PC-9 (cell line): ENCODE data around the gene MYB. TPM values are rescaled to one million over a fixed set of nuclear protein-coding genes. Genes with fewer than 3 reads are reported as not detected.

Experiments
- BruUV-seq: library from RNA; stranded (reverse); fragments of 400-500 nt; replicated peaks from 2 replicates; lab custom pipeline; 2021; lab: Mats Ljungman, UMichigan
- CTCF ChIA-PET: fragments of 300-600 bp; sonication (Branson Sonifier 250); formaldehyde crosslinking; loops from one replicate; lab custom pipeline; 2022; ENCODE audit warnings: antibody characterized with exemption; lab: Charles Lee
- POLR2A ChIA-PET: fragments of 300-600 bp; sonication (Branson Sonifier 250); formaldehyde crosslinking; loops from one replicate; lab custom pipeline; 2022; ENCODE audit warnings: antibody characterized with exemption; ENCODE audit not compliant: unreplicated experiment; lab: Charles Lee
- DNase-seq, 2 experiments: peaks; one replicate each; pipeline versions ENCODE4 v3.0.0 to v3.0.0-alpha.2; 2015 to 2022; ENCODE audit warnings: mixed read lengths in 1 of 2
- H2AFZ ChIP-seq: fragments of 200-600 bp; sonication (generic); 2 replicates; pipeline ENCODE4 v1.8.1; 2017; ENCODE audit warnings: antibody characterized with exemption
- H3F3A ChIP-seq: fragments of 200-600 bp; sonication (generic); 2 replicates; pipeline ENCODE4 v1.8.1; 2017; ENCODE audit warnings: antibody characterized with exemption, mild to moderate bottlenecking, low read depth; ENCODE audit not compliant: insufficient read depth
- H3K27ac ChIP-seq: fragments of 200-600 bp; sonication (generic); 2 replicates; pipeline ENCODE4 v1.6.1; 2016; ENCODE audit warnings: mixed run types
- H3K27me3 ChIP-seq: fragments of 200-600 bp; sonication (generic); 2 replicates; pipeline ENCODE4 v1.6.1; 2016; ENCODE audit warnings: low read depth, mixed run types; ENCODE audit not compliant: insufficient read depth
- H3K36me3 ChIP-seq: fragments of 200-600 bp; sonication (generic); 2 replicates; pipeline ENCODE4 v1.6.1; 2016; ENCODE audit warnings: low read depth, mixed run types
- H3K4me1 ChIP-seq: fragments of 200-600 bp; sonication (generic); replicated peaks from 2 replicates; pipeline ENCODE4 v1.6.1; 2016; ENCODE audit warnings: mixed run types; ENCODE audit not compliant: insufficient read depth
- H3K4me2 ChIP-seq: fragments of 200-600 bp; sonication (generic); 2 replicates; pipeline ENCODE4 v1.6.1; 2017; ENCODE audit warnings: mixed run types
- H3K4me3 ChIP-seq: fragments of 200-600 bp; sonication (generic); 2 replicates; pipeline ENCODE4 v1.6.1; 2016; ENCODE audit warnings: mixed run types
- H3K79me2 ChIP-seq: fragments of 200-600 bp; sonication (generic); 2 replicates; pipeline ENCODE4 v1.6.1; 2017; ENCODE audit warnings: low read depth, mixed run types
- H3K9me2 ChIP-seq: fragments of 200-600 bp; sonication (generic); 2 replicates; pipeline ENCODE4 v1.8.1; 2017; ENCODE audit warnings: mild to moderate bottlenecking; ENCODE audit not compliant: insufficient read depth
- H3K9me3 ChIP-seq: fragments of 200-600 bp; sonication (generic); 2 replicates; pipeline ENCODE4 v1.8.1; 2016; ENCODE audit warnings: low read depth; ENCODE audit not compliant: insufficient read depth
- H4K20me1 ChIP-seq: fragments of 200-600 bp; sonication (generic); 2 replicates; pipeline ENCODE4 v1.8.1; 2017; ENCODE audit not compliant: insufficient read depth
- EZH2 ChIP-seq: fragments of 200-600 bp; sonication (generic); IDR thresholded peaks from 2 replicates; pipeline ENCODE4 v1.8.0; 2017; ENCODE audit warnings: antibody characterized with exemption, low read depth
- intact Hi-C: fragments of 100-400 bp; cut with micrococcal nuclease; formaldehyde crosslinking; loops from one replicate; pipeline ENCODE4 v1.10.0; 2022; ENCODE audit not compliant: unreplicated experiment
- total RNA-seq: library from RNA; stranded (reverse); gene quantifications from 2 replicates; pipeline ENCODE4 v1.2.3, GENCODE V29; 2021
- TF ChIP-seq, protein P1 (sequence below): fragments of 200-600 bp; sonication (generic); conservative IDR thresholded peaks from 2 replicates; pipeline ENCODE4 v1.6.1; 2017; ENCODE audit warnings: mixed run types, antibody characterized with exemption, mild to moderate bottlenecking, moderate library complexity

MYB gene
- total RNA-seq, 1 experiment from 2014 or later: 1.8 TPM

DNA sequence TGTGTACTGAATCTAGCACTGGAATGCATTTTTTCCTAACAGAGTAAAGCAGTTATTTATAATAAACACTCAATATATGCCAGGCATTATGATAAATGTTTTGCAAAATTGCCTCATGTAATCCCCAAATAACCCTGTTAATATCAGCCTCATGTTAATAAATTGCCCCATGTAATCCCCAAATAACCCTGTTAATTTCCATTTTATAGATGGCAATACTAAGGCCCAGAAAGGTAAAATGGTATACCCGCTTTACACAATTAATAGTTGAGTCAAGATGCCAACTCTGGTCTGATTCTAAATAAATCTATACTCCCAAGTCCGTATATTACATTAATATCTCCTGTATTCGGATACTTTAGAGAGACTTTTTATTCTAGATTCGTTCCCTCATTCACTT lies 6.3 kb downstream of the MYB start:
- H3F3A ChIP-seq: no peaks in the 10 kb centered on the region; the same call in 1 of the 2 replicates
- ChIA-PET CTCF (no interaction called here), POLR2A (no interaction called here)
- no peak for DNase-seq
- H3K4me3 ChIP-seq: no peak overlapping the region
- no peaks in the 10 kb centered on the region for H3K36me3 ChIP-seq
- no peaks in the 10 kb centered on the region for H3K9me3 ChIP-seq
- H3K4me1 ChIP-seq: peaks cover 19% of the 10 kb centered on the region
- no peaks in the 10 kb centered on the region for H3K79me2 ChIP-seq
- H4K20me1 ChIP-seq: no peaks in the 10 kb centered on the region
- H2AFZ ChIP-seq: no peak overlapping the region
- no TSS peak for BruUV-seq
- H3K9me2 ChIP-seq: no peaks in the 10 kb centered on the region
- peaks cover 18% of the 10 kb centered on the region for H3K27me3 ChIP-seq
- no peak overlapping the region for H3K4me2 ChIP-seq
- intact Hi-C loops: no loop called here
- no peak overlapping the region for H3K27ac ChIP-seq
- TF ChIP-seq EZH2: no peak
- TF ChIP-seq, protein P1, sequence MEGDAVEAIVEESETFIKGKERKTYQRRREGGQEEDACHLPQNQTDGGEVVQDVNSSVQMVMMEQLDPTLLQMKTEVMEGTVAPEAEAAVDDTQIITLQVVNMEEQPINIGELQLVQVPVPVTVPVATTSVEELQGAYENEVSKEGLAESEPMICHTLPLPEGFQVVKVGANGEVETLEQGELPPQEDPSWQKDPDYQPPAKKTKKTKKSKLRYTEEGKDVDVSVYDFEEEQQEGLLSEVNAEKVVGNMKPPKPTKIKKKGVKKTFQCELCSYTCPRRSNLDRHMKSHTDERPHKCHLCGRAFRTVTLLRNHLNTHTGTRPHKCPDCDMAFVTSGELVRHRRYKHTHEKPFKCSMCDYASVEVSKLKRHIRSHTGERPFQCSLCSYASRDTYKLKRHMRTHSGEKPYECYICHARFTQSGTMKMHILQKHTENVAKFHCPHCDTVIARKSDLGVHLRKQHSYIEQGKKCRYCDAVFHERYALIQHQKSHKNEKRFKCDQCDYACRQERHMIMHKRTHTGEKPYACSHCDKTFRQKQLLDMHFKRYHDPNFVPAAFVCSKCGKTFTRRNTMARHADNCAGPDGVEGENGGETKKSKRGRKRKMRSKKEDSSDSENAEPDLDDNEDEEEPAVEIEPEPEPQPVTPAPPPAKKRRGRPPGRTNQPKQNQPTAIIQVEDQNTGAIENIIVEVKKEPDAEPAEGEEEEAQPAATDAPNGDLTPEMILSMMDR: no peak

DNA sequence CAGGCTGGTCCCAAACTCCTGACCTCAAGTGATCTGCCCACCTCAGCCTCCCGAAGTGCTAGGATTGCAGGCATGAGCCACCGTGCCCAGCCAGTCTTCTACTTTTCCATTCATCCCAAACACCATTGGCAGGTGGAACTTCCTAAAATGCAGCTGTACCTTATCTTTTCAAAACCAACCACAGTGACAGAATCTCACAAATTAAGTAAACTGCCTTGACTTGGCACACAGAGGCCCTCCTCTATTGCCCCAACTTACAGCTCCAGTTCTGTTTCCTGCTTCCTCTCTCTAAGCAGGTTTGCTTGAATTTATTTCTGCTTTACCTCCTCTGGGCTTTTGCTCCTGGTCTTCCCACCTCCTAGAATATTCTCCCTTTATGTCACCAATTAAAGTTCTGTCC lies 7.6 kb downstream of the MYB start:
- ChIA-PET POLR2A (no interaction called here), CTCF (no interaction called here)
- peaks cover 7% of the 10 kb centered on the region; the same call in 1 of the 2 replicates for H3K4me1 ChIP-seq

DNA sequence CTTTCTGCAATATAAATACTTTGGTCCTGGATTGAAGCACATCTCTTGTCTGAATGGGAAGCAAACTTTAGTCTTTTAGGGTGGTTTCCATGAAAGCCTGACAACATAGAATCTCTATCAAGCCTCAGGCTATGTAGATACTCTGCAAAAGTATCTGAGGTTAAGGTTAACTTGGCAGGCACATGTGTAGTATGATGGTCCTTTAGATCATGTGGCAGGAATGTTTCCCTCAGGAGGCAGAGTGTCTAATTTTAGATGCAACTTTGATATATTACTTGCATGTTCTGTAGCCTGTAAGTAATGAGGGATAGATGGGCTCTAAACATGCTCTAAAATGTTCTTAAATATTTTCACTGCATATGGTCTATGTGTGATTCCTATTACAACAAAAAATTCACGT lies 8.2 kb downstream of the MYB start:
- H3K36me3 ChIP-seq: no peaks in the 10 kb centered on the region
- H3K27ac ChIP-seq: no peak overlapping the region
- no peak for TF ChIP-seq EZH2
- TF ChIP-seq, protein P1: no peak
- H3K9me2 ChIP-seq: no peaks in the 10 kb centered on the region
- H3K4me3 ChIP-seq: no peak overlapping the region
- intact Hi-C loops: no loop called here
- ChIA-PET CTCF (no interaction called here), POLR2A (no interaction called here)
- no peaks in the 10 kb centered on the region for H3K27me3 ChIP-seq
- BruUV-seq: no TSS peak
- no peak overlapping the region for H3K4me2 ChIP-seq
- no peaks in the 10 kb centered on the region for H3F3A ChIP-seq
- H3K4me1 ChIP-seq: 0 out of 2 replicates have a peak, but pooled peaks cover under 1% of the 10 kb centered on the region
- no peaks in the 10 kb centered on the region for H4K20me1 ChIP-seq
- no peaks in the 10 kb centered on the region for H3K9me3 ChIP-seq
- DNase-seq: no peak
- H2AFZ ChIP-seq: no peak overlapping the region
- H3K79me2 ChIP-seq: no peaks in the 10 kb centered on the region

More for the DNA sequence above, 7.6 kb downstream of the MYB start:
- no peak overlapping the region for H2AFZ ChIP-seq
- DNase-seq: no peak
- H3K4me2 ChIP-seq: no peak overlapping the region
- no peaks in the 10 kb centered on the region for H3K9me3 ChIP-seq
- H3K79me2 ChIP-seq: no peaks in the 10 kb centered on the region
- H3K9me2 ChIP-seq: no peaks in the 10 kb centered on the region
- no TSS peak for BruUV-seq
- TF ChIP-seq EZH2: no peak
- TF ChIP-seq, protein P1: no peak
- intact Hi-C loops: no loop called here
- peaks cover 4% of the 10 kb centered on the region for H3K27me3 ChIP-seq
- H3K36me3 ChIP-seq: no peaks in the 10 kb centered on the region
- no peak overlapping the region for H3K27ac ChIP-seq
- H3F3A ChIP-seq: no peaks in the 10 kb centered on the region
- no peak overlapping the region for H3K4me3 ChIP-seq
- no peaks in the 10 kb centered on the region for H4K20me1 ChIP-seq
